ENCODE results near the gene IL1RAPL2. TPM values are rescaled to one million over a fixed set of nuclear protein-coding genes. Genes with fewer than 3 reads are reported as not detected.

IL1RAPL2 gene
- total and polyA plus RNA-seq, 2 of the 8 experiments (the other 6 are each of a cell fraction or from before 2014, with no cell fraction given): 0.20 to 1.3 TPM

DNA sequence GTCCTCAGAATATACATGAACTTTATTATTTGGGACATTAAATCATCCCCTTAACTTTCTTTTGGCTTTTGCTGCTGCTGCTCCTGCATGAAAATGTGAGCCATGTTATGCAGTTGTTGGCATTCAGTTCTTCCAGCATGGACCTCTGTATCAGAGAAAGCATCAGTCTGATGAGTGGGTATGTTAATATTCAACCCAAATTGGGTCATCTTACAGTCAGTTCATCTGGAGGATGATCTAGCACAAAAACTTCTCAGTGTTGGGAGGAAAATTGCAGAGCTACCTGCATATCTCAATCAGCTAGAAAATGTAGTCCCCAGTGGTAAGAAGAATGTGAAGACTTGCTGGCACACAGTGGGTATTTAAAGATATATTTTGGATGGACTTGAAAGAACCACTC lies 96.7 kb downstream of the IL1RAPL2 start (continued):
- TF ChIP-seq, protein P1, sequence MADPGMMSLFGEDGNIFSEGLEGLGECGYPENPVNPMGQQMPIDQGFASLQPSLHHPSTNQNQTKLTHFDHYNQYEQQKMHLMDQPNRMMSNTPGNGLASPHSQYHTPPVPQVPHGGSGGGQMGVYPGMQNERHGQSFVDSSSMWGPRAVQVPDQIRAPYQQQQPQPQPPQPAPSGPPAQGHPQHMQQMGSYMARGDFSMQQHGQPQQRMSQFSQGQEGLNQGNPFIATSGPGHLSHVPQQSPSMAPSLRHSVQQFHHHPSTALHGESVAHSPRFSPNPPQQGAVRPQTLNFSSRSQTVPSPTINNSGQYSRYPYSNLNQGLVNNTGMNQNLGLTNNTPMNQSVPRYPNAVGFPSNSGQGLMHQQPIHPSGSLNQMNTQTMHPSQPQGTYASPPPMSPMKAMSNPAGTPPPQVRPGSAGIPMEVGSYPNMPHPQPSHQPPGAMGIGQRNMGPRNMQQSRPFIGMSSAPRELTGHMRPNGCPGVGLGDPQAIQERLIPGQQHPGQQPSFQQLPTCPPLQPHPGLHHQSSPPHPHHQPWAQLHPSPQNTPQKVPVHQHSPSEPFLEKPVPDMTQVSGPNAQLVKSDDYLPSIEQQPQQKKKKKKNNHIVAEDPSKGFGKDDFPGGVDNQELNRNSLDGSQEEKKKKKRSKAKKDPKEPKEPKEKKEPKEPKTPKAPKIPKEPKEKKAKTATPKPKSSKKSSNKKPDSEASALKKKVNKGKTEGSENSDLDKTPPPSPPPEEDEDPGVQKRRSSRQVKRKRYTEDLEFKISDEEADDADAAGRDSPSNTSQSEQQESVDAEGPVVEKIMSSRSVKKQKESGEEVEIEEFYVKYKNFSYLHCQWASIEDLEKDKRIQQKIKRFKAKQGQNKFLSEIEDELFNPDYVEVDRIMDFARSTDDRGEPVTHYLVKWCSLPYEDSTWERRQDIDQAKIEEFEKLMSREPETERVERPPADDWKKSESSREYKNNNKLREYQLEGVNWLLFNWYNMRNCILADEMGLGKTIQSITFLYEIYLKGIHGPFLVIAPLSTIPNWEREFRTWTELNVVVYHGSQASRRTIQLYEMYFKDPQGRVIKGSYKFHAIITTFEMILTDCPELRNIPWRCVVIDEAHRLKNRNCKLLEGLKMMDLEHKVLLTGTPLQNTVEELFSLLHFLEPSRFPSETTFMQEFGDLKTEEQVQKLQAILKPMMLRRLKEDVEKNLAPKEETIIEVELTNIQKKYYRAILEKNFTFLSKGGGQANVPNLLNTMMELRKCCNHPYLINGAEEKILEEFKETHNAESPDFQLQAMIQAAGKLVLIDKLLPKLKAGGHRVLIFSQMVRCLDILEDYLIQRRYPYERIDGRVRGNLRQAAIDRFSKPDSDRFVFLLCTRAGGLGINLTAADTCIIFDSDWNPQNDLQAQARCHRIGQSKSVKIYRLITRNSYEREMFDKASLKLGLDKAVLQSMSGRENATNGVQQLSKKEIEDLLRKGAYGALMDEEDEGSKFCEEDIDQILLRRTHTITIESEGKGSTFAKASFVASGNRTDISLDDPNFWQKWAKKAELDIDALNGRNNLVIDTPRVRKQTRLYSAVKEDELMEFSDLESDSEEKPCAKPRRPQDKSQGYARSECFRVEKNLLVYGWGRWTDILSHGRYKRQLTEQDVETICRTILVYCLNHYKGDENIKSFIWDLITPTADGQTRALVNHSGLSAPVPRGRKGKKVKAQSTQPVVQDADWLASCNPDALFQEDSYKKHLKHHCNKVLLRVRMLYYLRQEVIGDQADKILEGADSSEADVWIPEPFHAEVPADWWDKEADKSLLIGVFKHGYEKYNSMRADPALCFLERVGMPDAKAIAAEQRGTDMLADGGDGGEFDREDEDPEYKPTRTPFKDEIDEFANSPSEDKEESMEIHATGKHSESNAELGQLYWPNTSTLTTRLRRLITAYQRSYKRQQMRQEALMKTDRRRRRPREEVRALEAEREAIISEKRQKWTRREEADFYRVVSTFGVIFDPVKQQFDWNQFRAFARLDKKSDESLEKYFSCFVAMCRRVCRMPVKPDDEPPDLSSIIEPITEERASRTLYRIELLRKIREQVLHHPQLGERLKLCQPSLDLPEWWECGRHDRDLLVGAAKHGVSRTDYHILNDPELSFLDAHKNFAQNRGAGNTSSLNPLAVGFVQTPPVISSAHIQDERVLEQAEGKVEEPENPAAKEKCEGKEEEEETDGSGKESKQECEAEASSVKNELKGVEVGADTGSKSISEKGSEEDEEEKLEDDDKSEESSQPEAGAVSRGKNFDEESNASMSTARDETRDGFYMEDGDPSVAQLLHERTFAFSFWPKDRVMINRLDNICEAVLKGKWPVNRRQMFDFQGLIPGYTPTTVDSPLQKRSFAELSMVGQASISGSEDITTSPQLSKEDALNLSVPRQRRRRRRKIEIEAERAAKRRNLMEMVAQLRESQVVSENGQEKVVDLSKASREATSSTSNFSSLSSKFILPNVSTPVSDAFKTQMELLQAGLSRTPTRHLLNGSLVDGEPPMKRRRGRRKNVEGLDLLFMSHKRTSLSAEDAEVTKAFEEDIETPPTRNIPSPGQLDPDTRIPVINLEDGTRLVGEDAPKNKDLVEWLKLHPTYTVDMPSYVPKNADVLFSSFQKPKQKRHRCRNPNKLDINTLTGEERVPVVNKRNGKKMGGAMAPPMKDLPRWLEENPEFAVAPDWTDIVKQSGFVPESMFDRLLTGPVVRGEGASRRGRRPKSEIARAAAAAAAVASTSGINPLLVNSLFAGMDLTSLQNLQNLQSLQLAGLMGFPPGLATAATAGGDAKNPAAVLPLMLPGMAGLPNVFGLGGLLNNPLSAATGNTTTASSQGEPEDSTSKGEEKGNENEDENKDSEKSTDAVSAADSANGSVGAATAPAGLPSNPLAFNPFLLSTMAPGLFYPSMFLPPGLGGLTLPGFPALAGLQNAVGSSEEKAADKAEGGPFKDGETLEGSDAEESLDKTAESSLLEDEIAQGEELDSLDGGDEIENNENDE (IDR thresholded peaks at IDR 0.05; ENCODE audit: insufficient replicate concordance, low read length): no peak
- TF ChIP-seq TEAD4 (IDR thresholded peaks at IDR 0.05; ENCODE audit: low read depth, low read length) (no peak), CEBPB (IDR thresholded peaks at IDR 0.05; ENCODE audit: low read depth, low read length) (no peak), JUND (IDR thresholded peaks at IDR 0.05; ENCODE audit: low read length) (no peak), TAF1 (IDR thresholded peaks at IDR 0.05; ENCODE audit: low read depth, low read length) (no peak), BACH1 (IDR thresholded peaks at IDR 0.05; ENCODE audit: low read length) (no peak)

All from H1 (cell line).